Measurements from ENCODE around the gene ING3. TPM values are rescaled to one million over a fixed set of nuclear protein-coding genes. Genes with fewer than 3 reads are reported as not detected.
A peak's percentile ranks its signal among the peaks of the same experiment; 100 is the strongest.

The ING3 gene
- total and polyA plus RNA-seq, 9 of the 15 experiments (the other 6 are each of a cell fraction or from before 2014, with no cell fraction given), result 22.8 to 233 (median 50.4) TPM

DNA sequence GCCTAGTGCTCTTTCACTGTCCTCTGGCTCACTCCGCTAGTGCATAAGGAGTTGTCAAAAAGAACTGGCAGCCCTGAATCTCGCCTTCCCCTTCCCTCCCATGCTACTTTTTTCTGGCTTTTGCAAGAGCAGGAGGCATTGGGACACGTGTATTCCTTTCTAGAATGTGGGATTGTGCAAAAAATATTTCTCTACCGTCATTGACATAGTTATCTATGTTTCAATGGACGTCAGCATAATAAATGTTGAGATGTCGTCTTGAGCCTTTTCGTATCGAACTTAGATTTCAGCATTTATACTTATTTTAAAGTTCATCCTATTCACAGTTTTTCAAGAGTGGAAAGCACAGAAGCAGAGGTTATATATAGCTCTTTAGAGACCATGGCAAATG, 727 bp downstream of the ING3 start:
- CTCF ChIA-PET (ENCODE audit: low intra/inter-chr PET ratio), result interaction anchor here (0.6 kb wide), 1 partner anchor 157 kb away, joined by 3 read pairs; no protein-coding TSS in a partner anchor
- H3K4me3 ChIP-seq, result peak overlapping the region; percentile 55
- in situ Hi-C loops (cut with MboI), result no loop called here
- H3K9me1 ChIP-seq (ENCODE audit: control insufficient read depth, insufficient read depth, low read length), result no peaks in the 10 kb centered on the region
- H3K4me2 ChIP-seq (ENCODE audit: insufficient read depth, low read length), result peak overlapping the region; percentile 99
- peak overlapping the region; percentile 95 for H3K27ac ChIP-seq (ENCODE audit: extremely low read depth, low read depth, low read length)
- peaks cover 30% of the 10 kb centered on the region for H3K79me2 ChIP-seq (ENCODE audit: control insufficient read depth, insufficient read depth, low read length)
- H3K9ac ChIP-seq (ENCODE audit: insufficient read depth in 1 of 2, low read depth in 2 of 2, low read length in 2 of 2), result peak overlapping the region; percentile 90 to 97
- peaks cover 0 to 5% of the 10 kb centered on the region in 2 experiments; a peak in 2 of 5 replicates for H3K4me1 ChIP-seq (replicated peaks in 1 of 2; ENCODE audit: control insufficient read depth in 2 of 2, insufficient read depth in 2 of 2, low read length in 2 of 2)
- H2AFZ ChIP-seq (ENCODE audit: low read depth, low read length), result peak overlapping the region; percentile 89
- DNase-seq (ENCODE audit: extremely low read depth in 1 of 4, low spot score in 3 of 4), result no peak
- WGBS (ENCODE audit: insufficient coverage, low coverage, missing lambda C conversion rate), result under 1% methylated on average over 8 of the region's 8 CpGs
- no peak for FAIRE-seq
- H3K9me3 ChIP-seq (replicated peaks; ENCODE audit: control insufficient read depth, insufficient read depth, low read depth, low read length), result no peaks in the 10 kb centered on the region
- no peak for ATAC-seq
- peaks cover 45% of the 10 kb centered on the region for H3K36me3 ChIP-seq (ENCODE audit: control insufficient read depth, insufficient read depth, low read length)
- BruUV-seq (replicated peaks), result no TSS peak
- POLR2A ChIA-PET, result interaction anchor here (0.6 to 2.4 kb wide), 25 partner anchors 8 to 596 kb away, joined by 3 to 23 read pairs (median 4); partner anchors contain the start of gene CPED1
- intact Hi-C loops (cut with micrococcal nuclease), result loop anchor here (5.0 kb wide), 1 partner anchor 446 kb away; the partner anchor contains the start of gene FAM3C
- H4K20me1 ChIP-seq (replicated peaks; ENCODE audit: control insufficient read depth, insufficient read depth, low read length), result no peaks in the 10 kb centered on the region
- no peaks in the 10 kb centered on the region for H3K27me3 ChIP-seq (ENCODE audit: control insufficient read depth in 2 of 2, insufficient read depth in 2 of 2, low read length in 2 of 2)
- TF ChIP-seq RNF2 (IDR thresholded peaks at IDR 0.05) (no peak), NFIC (IDR thresholded peaks at IDR 0.05) (no peak), LARP7 (IDR thresholded peaks at IDR 0.05) (no peak), NUFIP1 (IDR thresholded peaks at IDR 0.05; ENCODE audit: partially characterized antibody) (no peak), FUS (optimal IDR thresholded peaks at IDR 0.05; ENCODE audit: low read depth, low read length) (no peak), ZSCAN32 (CRISPR knock-in tag; IDR thresholded peaks at IDR 0.05) (no peak), SIN3A (IDR thresholded peaks at IDR 0.05; ENCODE audit: borderline replicate concordance in 2 of 2, control insufficient read depth in 1 of 2, low read depth in 2 of 2, low read length in 2 of 2) (peak; percentile 54 to 75; a peak in 1 of 4 replicates), SMARCA5 (IDR thresholded peaks at IDR 0.05) (no peak), ZNF253 (CRISPR knock-in tag; conservative IDR thresholded peaks at IDR 0.05) (no peak), HDGF (IDR thresholded peaks at IDR 0.05) (peak; percentile 19; the same call in 1 of the 2 replicates), PHF20 (IDR thresholded peaks at IDR 0.05; ENCODE audit: partially characterized antibody) (no peak), COPS2 (conservative IDR thresholded peaks at IDR 0.05) (no peak), FOXK2 (conservative IDR thresholded peaks at IDR 0.05 in 1 of 2, IDR thresholded peaks at IDR 0.05 in 1 of 2; ENCODE audit: low read depth in 2 of 2) (no peak)
- TF ChIP-seq, protein P1, sequence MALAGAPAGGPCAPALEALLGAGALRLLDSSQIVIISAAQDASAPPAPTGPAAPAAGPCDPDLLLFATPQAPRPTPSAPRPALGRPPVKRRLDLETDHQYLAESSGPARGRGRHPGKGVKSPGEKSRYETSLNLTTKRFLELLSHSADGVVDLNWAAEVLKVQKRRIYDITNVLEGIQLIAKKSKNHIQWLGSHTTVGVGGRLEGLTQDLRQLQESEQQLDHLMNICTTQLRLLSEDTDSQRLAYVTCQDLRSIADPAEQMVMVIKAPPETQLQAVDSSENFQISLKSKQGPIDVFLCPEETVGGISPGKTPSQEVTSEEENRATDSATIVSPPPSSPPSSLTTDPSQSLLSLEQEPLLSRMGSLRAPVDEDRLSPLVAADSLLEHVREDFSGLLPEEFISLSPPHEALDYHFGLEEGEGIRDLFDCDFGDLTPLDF (CRISPR knock-in tag; IDR thresholded peaks at IDR 0.05), result no peak
- TF ChIP-seq, protein P2, sequence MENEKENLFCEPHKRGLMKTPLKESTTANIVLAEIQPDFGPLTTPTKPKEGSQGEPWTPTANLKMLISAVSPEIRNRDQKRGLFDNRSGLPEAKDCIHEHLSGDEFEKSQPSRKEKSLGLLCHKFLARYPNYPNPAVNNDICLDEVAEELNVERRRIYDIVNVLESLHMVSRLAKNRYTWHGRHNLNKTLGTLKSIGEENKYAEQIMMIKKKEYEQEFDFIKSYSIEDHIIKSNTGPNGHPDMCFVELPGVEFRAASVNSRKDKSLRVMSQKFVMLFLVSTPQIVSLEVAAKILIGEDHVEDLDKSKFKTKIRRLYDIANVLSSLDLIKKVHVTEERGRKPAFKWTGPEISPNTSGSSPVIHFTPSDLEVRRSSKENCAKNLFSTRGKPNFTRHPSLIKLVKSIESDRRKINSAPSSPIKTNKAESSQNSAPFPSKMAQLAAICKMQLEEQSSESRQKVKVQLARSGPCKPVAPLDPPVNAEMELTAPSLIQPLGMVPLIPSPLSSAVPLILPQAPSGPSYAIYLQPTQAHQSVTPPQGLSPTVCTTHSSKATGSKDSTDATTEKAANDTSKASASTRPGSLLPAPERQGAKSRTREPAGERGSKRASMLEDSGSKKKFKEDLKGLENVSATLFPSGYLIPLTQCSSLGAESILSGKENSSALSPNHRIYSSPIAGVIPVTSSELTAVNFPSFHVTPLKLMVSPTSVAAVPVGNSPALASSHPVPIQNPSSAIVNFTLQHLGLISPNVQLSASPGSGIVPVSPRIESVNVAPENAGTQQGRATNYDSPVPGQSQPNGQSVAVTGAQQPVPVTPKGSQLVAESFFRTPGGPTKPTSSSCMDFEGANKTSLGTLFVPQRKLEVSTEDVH (IDR thresholded peaks at IDR 0.05; ENCODE audit: low read depth, partially characterized antibody), result no peak
- TF ChIP-seq, protein P3, sequence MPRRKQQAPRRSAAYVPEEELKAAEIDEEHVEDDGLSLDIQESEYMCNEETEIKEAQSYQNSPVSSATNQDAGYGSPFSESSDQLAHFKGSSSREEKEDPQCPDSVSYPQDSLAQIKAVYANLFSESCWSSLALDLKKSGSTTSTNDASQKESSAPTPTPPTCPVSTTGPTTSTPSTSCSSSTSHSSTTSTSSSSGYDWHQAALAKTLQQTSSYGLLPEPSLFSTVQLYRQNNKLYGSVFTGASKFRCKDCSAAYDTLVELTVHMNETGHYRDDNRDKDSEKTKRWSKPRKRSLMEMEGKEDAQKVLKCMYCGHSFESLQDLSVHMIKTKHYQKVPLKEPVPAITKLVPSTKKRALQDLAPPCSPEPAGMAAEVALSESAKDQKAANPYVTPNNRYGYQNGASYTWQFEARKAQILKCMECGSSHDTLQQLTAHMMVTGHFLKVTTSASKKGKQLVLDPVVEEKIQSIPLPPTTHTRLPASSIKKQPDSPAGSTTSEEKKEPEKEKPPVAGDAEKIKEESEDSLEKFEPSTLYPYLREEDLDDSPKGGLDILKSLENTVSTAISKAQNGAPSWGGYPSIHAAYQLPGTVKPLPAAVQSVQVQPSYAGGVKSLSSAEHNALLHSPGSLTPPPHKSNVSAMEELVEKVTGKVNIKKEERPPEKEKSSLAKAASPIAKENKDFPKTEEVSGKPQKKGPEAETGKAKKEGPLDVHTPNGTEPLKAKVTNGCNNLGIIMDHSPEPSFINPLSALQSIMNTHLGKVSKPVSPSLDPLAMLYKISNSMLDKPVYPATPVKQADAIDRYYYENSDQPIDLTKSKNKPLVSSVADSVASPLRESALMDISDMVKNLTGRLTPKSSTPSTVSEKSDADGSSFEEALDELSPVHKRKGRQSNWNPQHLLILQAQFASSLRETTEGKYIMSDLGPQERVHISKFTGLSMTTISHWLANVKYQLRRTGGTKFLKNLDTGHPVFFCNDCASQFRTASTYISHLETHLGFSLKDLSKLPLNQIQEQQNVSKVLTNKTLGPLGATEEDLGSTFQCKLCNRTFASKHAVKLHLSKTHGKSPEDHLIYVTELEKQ (CRISPR knock-in tag; IDR thresholded peaks at IDR 0.05), result no peak
